T-helper 2 cell (primary cell): ENCODE measurements around the gene TMEM9B.
"Not testable (repeated sequence)": the region's sequence is repeated elsewhere in the genome, so short reads cannot be mapped to it uniquely, and the experiment has no call there.

Source experiments
- DNase-seq, 5 experiments: peaks; one replicate each; pipeline versions ENCODE4 v3.0.0 to v3.0.0-alpha.2; 2012 to 2022
- total RNA-seq, 2 donors: gene quantifications; one replicate each; lab custom pipeline; 2026; lab: John Stamatoyannopoulos, UW

TMEM9B gene
- total RNA-seq = 22.4 to 28.6 reads per million in 2 donors

GRCh38 chr11:8964324-8965320 is at the start of gene TMEM9B:
Gene TMEM9B, minus strand, starts transcription at chr11:8964442. Its CDS starts 129 bp downstream, at chr11:8964313.
- DNase-seq = peak; percentile 48 to 90 (median 70)

GRCh38 chr11:9013373-9013772 is 49.1 kb upstream of the TMEM9B start:
- DNase-seq = no peak

GRCh38 chr11:9009538-9009937 is 45.3 kb upstream of the TMEM9B start:
- DNase-seq = not testable (repeated sequence)

GRCh38 chr11:9008661-9009060 is 44.4 kb upstream of the TMEM9B start:
- DNase-seq = no peak

GRCh38 chr11:9008011-9008550 is 43.8 kb upstream of the TMEM9B start:
- DNase-seq = no peak

- no peak for DNase-seq
These were observed 40.8 kb upstream of the TMEM9B start for GRCh38 chr11:9005087-9005486.

DNA sequence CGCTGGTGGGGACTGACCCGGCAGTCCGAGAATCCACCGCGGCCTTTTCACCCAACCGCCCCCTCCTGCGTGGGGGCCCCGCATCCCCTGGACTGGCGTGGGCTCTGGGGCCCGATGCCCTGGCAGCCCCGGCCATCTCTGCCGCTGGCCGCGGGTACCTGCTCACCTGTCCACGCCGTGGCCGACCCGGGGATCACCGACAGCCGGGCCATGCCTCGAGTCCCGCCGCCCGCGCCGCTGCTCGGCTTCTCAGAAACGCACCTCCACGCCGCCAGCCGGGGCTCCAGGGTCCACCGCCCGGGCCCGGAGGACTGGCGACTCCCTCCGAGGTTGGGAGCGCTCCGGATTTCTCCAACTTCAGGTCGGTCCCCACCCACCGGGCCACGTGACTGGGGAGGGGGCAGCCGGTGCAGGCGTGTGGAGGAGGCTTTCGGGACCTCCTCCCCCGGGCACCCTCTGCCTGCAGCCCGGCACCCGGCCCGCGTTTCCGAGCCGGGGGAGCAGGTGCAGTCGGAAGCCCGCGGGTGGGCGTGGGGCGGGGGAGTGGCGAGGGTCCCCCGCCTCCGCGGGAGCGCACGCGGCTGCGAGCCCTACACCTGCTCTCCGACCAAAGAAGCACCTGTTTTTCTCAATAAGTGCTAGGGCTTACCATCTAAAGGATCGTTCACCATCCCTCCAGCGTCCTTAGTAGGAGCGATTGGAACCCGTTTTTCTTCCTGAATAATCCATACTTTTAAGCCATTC is 40.1 kb upstream of the TMEM9B start:
- peak in 2 of 5 experiments; percentile 16 to 17 for DNase-seq

DNA sequence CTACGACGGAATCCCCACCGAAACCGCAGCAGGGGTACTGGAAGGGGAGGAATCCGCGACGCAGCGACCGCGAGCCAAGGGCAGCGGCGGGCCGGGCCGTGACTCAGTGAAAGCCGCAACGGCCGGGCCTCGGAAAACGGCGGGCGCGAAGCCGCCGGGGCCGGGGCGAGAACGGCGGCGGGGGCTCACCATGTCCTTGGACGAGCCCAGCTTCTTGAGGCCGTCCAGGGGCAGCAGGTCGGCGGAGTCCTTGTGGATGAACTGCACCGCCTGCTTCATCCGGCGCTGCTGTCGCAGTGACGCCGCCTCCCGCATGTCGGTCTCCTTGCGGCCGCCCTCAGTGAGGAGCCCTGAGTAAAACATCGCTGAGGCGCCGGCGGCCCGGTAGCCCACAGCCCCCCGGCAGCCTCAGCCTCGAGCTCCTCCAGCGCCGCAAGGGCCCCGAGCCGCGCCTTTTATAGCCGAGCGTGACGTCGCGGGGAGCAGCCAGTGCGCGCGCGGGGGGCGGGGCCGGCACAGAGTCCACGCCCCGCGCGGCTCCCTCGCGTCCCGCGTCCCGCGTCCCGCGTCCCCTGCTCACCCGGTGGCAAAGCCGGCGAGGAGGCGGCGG is 39.4 kb upstream of the TMEM9B start, which contains the start of gene NRIP3:
TSS of gene NRIP3 (minus strand) at position 429 of the 610 bp plus-strand sequence. CDS start at position 363, 66 bp downstream.
- peak; percentile 56 to 86 (median 79) for DNase-seq

DNA sequence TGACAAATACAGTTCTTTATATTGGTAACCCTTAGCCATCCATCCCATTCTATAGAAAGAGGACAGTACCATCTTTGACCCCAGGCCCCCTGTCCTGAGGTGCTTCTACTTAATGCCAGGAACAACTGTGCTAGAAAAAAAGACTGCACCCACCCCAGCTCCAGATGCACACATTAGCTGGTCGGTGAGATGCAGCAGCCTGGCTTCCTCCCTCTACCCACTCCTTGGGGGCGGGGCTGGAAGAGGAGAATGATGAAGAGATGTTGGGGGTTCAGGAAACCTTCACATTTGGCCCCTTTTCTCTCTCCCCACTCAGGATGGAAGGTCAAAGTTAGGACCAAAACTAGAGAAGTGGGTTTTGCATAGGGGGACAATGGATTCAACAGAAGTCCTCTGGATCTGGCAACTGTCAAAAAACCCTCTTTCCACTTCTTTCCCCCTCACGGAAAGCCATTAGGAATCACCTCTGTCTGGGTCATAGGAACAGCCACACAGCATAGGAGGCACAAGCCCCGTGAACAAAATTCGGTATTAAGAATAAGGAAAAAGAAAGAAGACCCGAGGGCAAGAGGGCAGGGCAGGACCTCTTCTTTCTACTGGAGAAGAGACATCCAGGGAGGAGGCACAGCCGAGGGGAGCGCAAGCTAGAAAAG is 38.8 kb upstream of the TMEM9B start:
- peak in 1 of 5 experiments; percentile 36 for DNase-seq

DNA sequence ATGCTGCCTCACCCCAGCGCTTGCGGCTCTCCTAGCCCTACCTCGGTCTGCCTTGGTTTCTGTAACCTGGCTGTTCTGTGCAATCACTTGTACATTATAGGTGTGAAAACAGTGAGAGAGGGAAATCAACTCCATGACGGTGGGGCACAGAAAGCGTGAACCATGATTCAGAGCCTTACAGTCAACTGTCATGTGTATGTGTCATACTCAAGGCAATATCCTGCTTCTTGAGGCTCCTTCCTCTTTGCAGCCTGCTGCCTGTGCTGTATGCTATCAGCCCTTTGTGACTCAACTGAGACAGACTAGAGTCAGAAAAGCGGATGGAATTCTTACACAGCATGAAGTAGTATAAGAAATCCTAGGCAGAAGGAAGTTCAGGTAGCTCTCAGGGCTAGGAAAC is 37.5 kb upstream of the TMEM9B start:
- DNase-seq = peak in 2 of 5 experiments; percentile 30 to 87

DNA sequence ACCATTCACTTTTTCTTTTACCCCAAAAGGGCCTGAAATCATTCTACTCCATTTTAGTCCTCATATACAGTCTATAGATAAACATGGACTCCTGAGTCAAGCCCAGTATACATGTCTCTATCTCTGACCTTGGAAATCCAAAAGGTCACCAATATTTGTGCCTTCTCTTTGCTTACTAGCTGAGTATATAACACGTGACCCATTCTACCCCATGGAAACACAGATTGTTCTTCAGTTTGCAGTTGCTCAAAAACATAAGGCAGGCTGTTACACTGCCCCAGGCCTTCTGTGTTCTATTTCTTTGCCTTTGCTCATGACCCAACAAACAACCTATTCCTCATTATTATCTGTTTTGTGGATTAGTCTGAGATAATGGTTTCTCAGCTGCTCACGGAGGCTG is 33.8 kb upstream of the TMEM9B start:
- DNase-seq = no peak

DNA sequence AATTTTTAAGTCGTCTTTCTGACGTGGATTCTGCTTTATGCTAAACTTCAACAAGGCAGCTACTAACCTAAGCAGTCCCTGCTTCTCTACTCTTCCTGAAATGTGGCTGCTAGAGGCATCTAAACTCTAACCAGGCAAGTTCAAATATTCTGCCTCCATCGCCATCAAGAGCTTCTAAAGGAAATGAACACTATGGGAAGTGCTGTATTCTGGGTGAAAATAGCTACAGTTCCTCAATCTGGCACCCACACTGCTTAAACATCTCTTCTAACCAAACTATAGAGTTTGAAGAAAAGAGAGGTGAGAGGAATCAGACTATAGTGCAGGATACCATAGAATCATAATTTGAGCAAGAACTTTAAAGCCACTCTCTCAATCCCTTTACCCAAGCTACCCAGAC is 33.2 kb upstream of the TMEM9B start:
- no peak for DNase-seq

- no peak for DNase-seq
These were observed 25.2 kb upstream of the TMEM9B start for GRCh38 chr11:8989453-8989852.

DNA sequence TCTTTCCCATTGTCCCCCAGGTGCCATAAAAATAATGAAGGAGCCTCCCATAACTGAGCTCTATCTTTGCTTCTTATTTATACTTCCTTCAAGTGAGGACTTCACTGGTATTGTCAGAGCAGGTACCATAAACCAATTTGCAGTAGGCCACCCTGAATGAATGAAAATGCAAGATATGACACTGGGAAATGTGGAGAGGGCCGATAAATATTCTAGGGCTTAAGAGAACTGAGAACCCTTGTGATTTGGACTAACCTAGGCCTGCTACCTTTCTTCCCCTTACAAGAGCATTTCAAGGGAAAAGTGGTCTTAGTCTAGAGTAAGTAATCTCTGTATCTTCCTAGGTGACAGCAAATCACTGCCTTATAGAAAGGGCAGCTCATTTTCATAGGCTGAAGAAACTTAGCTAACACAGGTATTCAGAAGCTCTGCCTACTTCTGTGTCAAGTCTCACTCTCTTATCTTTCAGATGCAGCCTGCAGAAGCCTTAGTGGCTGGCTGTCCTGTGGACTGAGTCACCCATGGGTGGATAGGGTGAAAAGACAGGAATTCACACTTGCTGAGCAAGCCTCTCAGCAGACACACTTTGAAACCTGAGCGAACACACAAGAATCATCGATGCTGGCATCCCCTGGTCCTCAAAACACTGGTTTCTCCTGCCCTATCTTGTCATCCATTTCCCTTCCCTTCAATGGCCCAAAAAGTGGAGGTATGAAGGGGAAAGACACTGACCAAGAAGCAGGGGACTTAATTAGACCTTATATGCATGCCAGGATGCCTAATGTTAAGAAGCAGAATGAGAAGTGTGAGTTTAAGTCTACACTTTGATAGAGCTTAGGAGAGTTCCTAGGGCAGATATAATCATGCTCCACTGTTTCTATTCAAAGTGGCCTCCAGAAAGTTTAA is 24.3 kb upstream of the TMEM9B start:
- no peak for DNase-seq

DNA sequence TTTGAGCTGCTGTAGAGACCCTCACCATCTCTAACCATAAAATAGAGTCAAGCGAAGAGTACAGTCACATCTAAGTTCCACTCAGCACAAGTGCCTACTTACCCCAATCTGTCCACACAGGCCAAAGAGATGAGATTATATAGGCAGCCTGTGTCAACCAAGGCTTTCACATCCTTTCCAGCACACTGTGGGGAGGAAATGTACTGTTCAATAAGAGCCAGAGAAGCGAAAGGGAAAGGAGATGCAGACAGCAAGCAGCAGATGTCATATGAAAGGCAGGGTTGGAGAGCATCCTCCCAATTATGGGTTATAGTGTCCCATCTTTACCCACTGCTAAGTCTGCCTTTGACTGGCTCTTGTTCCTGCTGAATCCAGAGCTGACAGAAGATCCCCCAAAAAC is 23.2 kb upstream of the TMEM9B start:
- DNase-seq = peak in 1 of 5 experiments; percentile 57

GRCh38 chr11:8986772-8987171 is 22.5 kb upstream of the TMEM9B start:
- not testable (repeated sequence) for DNase-seq

DNA sequence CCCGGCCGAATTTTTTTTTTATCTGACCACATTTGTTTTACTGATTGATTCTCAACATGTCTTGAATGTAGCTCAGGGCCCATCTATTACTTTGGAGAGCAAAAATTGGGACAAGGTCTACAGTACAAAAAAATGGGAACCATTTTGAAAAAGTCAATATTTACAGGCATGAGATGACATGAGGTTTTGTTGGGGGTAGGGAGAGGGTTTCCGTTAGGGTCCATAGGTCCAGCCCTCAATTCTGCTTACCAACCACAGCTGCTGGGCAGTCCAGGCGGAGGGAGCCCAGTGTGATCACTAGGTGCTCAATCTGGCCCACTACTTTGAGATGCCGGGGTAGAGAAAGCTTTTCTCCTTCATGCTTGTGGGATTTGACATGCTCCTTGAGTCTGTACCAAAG is 21.2 kb upstream of the TMEM9B start:
- no peak for DNase-seq

DNA sequence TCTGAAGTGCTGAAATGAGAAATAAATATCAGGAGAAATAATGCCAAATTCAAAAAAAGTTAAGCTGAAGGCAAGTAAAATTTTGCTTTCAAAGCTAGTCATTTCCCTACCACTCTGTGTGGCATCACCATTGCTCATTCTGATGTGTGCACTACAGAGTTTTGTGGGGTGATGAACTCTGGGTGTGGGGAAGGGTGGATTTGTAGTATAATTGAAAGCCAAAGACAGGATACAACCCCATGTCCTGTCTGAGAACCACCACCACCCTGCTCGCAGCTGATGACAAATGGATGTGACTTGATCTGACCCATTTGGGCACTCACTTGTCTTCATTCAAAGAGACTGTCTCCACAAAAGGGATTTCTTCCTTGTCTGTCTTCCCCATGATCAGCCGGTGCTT is 19.3 kb upstream of the TMEM9B start:
- peak in 1 of 5 experiments; percentile 38 for DNase-seq

GRCh38 chr11:8980485-8980884 is 16.2 kb upstream of the TMEM9B start:
- DNase-seq = no peak

DNA sequence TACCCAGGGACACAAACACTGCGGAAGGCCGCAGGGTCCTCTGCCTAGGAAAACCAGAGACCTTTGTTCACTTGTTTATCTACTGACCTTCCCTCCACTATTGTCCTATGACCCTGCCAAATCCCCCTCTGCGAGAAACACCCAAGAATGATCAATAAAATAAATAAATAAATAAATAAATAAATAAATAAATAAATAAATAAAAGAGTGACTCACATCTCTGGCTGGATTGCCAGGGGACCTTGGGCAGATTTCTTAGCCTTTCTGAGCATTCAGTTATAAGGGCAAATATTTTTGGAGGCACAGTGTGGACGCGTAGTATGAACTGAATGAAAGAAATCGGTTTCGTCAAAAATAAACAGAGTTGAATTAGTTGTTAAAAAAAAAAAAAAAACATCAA is 15.1 kb upstream of the TMEM9B start:
- DNase-seq = not testable (repeated sequence)

DNA sequence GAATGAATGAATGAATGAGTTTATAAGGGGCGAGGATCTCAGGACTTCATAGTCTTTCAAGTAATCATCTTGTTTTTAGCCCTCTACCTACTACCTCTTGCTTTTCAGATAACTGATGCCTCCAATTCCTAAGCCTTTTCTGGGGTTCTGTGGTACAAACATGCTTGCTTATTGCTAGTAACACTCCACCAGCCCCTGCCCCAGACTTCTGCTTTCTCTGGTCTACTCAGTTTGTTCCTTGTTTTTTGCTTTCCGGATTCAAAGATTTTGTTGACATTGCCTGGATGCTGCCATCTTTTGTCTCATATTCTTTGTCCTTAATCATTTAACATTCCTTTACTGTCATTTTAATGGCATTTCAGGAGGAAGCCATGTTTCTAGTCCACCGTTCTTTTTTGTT is 8.9 kb upstream of the TMEM9B start:
- DNase-seq = no peak
